NOMO-1 (cell line): ENCODE results near the gene COP1.

Experiments used
- DNase-seq, 2 experiments: peaks; one replicate each; lab custom pipeline; 2025; ENCODE audit not compliant: unreplicated experiment in 2 of 2; lab: John Stamatoyannopoulos, UW

The COP1 gene

DNA sequence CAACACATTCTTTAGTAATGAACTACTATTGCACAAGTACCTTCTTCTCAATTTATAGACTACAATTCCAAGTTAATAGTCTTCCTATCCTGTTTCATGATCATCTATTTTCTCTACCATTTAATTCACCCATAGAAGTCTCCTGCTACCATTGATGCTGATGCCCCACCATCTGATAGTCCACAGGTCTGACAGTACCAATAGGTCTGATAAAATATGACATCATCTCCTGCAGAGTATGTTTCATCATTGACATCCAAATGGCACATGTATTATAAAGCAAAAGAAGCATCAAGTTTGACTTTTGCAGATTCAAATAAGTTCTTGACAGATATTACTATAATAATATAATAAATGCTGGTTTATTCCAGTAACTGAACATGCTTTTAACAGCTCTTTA is 5.5 kb downstream of the COP1 start:
- no peak for DNase-seq

GRCh38 chr1:176199707-176200106 is 7.4 kb downstream of the COP1 start:
- DNase-seq, result no peak

DNA sequence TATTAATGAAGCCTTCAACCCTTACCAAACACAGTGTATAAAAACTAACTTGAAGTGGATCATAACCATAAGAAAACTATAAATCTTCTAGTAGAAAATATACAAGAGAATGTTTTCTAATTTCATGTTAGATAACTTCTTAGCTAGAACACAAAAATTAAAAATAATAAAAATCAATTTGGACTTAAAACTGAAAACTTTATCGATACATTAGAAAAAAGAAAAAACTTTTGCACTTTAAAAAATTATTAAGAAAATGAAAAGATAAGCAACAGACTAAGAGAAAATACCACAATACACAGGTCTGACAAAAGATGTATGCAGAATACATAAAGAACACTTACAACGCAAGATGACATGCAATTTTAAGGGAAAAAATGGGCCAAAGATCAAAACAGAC is 8.7 kb downstream of the COP1 start:
- no peak for DNase-seq

- DNase-seq, result no peak
Measured at GRCh38 chr1:176196728-176197127, 10.4 kb downstream of the COP1 start.

DNA sequence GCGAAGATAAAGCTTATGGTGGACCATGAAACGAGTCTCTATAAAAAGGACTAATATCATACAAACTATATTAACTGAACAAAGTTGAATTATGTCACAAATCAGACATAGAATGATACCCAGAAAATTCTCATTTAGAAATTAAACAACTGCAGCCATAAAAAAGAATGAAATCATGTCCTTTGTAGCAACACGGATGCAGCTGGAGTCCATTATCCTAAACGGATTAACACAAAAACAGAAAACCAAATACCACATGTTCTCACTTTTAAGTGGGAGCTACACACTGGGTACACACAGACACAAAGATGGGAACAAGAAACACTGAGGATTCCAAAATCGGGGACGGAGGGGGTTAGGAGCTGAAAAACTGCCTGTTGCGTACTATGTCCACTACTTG is 11.5 kb downstream of the COP1 start:
- DNase-seq, result no peak

GRCh38 chr1:176193663-176194062 is 13.4 kb downstream of the COP1 start:
- DNase-seq, result peak in 1 of 2 experiments; percentile 25

GRCh38 chr1:176193023-176193422 is 14.1 kb downstream of the COP1 start:
- DNase-seq, result no peak

DNA sequence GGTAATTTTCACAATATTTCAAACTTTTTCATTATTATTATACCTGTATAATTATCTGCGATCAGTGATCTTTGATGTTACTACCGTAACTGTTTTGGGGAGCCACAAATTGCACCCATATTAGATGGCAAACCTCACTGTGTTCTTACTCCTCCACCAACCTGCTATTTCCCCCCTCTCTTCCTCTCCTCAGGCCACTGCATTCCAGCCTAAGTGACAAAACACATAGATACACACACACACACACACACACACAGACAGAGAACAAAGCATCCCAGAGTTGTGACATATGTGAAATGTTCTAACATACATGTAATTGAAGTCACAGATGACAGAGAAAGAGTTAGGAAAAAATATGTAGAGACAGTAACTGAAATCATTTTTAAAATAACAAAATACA is 18.5 kb downstream of the COP1 start:
- no peak for DNase-seq

- DNase-seq, result no peak
Measured at GRCh38 chr1:176187001-176187400, 20.1 kb downstream of the COP1 start.

- no peak for DNase-seq
Measured at GRCh38 chr1:176183618-176184017, 23.5 kb downstream of the COP1 start.

DNA sequence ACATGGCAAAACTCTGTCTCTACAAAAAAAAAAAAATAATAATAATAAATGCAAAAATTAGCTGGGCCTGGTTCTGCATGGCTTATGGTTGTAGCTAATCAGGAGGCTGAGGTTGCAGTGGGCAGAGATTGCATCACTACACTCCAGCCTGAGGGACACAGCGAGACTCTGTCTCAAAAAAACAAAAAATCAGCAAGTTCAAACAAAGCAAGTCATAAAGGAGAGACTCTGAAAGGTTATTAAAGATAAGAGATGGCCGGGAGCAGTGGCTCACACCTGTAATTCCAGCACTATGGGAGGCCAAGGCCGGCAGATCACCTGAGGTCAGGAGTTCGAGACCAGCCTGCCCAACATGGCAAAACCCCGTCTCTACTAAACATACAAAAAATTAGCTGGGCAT is 28.8 kb downstream of the COP1 start:
- DNase-seq, result no peak

DNA sequence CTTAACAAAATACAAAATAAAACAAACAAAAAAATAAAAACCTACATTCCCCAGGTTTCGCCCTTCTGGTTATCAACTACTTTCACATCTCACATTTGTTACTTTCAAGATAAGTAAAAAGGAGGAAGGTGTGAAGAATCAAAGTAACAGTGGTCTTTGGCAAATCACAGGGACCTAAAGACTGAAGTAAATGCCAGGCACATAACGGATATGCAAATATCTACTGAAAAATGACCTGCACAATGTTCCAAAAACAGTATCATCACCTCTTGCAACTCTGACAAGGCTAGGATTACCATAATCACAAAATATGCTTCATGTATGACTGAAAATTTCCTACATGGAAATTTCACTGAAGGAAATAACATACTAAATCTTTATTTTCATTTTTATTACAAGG is 29.3 kb downstream of the COP1 start:
- no peak for DNase-seq

- DNase-seq, result no peak
Measured at GRCh38 chr1:176174108-176174507, 33.0 kb downstream of the COP1 start.

DNA sequence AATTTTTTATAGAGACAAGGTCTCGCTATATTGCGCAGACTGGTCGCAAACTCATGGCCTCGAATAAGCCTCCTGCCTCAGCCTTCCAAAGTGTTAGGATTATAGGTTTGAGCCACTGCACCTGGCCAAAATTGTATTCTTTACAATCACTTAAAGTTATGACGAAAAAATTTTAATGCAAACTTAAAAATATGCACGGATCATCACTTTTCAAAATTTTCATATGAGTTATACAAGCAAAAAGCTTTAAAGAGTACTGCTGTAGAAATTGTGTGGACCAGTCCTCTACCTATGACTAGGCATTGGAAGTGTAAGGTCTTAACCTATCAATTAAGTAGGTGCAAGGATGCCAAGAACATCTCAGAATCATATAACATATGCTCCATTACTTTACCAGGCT is 34.9 kb downstream of the COP1 start:
- DNase-seq, result no peak

GRCh38 chr1:176167210-176167609 is 39.9 kb downstream of the COP1 start:
- no peak for DNase-seq

DNA sequence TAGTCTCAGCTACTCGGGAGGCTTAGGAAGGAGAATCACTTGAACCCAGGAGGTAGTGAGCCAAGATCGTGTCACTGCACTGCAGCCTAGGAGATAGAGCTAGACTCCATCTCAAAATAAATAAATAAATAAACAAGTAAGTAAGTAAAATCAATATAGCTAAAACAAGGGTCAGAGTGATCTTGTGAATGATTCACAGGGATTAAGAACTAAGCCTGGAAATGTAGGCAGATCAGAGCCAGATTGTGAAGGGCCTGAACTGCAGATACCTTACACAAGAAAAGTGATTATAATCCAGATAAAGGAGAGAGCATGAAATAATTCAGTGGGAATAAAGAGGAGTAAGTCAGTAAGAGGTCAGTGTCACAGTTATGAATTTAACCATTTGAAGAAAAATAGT is 41.5 kb downstream of the COP1 start:
- DNase-seq, result no peak

DNA sequence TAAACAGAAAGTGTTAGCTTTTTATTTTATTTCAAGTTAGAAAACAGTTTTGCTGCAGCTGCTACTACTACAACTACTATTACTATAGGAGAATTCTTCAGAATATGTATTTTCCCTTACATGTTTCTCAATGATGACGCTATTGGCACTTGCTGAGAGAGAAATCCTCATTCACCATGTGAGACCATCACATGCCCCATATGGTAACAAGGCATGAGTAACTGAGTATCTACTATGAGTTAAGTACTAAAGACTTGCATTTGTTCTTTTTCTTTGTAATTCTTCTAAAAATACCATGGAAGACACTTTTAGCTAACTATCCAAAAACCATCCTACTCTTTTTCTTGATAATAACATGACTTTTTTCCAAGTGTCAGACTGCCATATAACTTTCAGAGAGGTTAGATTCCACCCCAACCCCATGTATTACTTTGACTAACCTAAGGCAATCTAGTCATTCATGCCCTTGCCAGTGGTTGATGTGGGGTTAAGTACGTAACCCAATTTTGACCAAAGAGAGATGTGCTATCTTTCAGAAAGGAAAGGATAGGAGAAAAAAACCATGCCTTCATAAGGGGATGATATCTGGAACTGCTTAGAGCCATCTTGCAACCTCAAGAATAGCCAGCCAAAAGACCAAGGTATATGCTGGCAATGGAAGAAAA is 42.9 kb downstream of the COP1 start:
- DNase-seq, result no peak

GRCh38 chr1:176159993-176160392 is 47.1 kb downstream of the COP1 start:
- no peak for DNase-seq

GRCh38 chr1:176157995-176158394 is 49.1 kb downstream of the COP1 start:
- DNase-seq, result no peak

DNA sequence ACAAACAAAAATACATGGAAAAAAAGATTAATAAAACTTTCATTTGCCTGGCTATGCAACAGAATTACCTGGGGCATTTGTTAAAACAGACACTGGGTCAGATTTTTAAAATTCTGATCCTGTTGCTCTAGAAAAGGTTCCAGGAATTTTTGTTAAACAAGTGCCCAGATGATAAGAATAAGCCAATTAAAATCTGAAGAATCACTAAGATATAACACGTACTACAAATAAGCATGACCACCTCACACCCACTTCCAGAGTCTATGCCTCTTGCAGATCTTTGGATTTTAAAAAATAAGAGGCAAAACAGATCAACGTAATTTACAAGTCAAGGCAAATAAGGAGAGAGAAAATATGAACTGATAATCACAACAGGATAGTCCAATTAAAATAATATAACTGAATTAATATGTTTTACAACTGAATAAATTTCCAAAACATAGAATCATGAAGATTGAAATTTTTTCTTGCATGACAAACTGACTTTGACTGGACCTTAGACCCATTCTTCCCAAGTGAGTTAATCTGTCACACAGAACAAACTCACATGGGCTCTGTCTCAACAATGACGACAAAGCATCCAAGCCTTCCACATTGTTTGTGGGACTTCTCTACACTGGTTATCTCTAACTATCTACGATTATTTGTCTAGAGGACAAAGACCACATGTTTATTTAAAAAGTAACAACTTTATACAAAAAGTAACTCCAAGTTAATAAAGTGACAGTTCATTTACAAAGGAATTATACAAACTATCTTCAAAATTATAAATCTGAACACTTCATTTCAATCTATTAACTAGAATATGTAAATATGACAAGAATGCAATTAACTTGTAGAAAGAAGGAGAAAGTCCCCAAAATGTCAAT is 56.9 kb downstream of the COP1 start:
- no peak for DNase-seq

GRCh38 chr1:176144526-176144925 is 62.6 kb downstream of the COP1 start:
- DNase-seq, result no peak

GRCh38 chr1:176142973-176143372 is 64.1 kb downstream of the COP1 start:
- no peak for DNase-seq
